ENCODE data around the gene BYSL.

The BYSL gene, protein sequence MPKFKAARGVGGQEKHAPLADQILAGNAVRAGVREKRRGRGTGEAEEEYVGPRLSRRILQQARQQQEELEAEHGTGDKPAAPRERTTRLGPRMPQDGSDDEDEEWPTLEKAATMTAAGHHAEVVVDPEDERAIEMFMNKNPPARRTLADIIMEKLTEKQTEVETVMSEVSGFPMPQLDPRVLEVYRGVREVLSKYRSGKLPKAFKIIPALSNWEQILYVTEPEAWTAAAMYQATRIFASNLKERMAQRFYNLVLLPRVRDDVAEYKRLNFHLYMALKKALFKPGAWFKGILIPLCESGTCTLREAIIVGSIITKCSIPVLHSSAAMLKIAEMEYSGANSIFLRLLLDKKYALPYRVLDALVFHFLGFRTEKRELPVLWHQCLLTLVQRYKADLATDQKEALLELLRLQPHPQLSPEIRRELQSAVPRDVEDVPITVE

GRCh38 chr6:41920921-41921711 lies at the start of gene BYSL, which contains the start of gene MED20:
Gene BYSL, plus strand, starts transcription at chr6:41921499. Its CDS starts 64 bp downstream, at chr6:41921563.
Gene MED20, minus strand, starts transcription at chr6:41921139. Its CDS starts 121 bp downstream, at chr6:41921018.
- peak; percentile 81 to 89 for DNase-seq (ENCODE audit: extremely low read depth in 1 of 2, low read depth in 1 of 2)

GRCh38 chr6:41871691-41872090 lies 49.6 kb upstream of the BYSL start:
- DNase-seq (ENCODE audit: extremely low read depth in 1 of 2, low read depth in 1 of 2) = no peak

GRCh38 chr6:41872147-41872546 lies 49.2 kb upstream of the BYSL start:
- no peak for DNase-seq (ENCODE audit: extremely low read depth in 1 of 2, low read depth in 1 of 2)

DNA sequence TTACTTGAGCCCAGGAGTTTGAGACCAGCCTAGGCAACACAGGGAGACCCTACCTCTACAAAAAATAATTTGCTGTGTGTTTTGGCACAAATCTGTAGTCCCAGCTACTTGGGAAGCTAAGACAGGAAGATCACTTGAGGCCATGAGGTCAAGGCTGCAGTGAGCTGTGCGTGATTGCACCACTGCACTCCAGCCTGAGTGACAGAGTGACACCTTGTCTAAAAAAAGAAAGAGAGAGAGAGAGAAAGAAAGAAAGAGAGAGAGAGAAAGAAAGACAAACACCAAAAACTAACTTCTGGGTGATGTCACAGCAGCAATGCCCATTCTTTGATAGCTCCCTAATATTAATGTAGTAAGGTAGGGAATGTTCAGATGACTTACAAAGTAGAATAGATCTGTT lies 46.6 kb upstream of the BYSL start:
- DNase-seq (ENCODE audit: extremely low read depth in 1 of 2, low read depth in 1 of 2) = no peak

- DNase-seq (ENCODE audit: extremely low read depth in 1 of 2, low read depth in 1 of 2) = no peak
Measured at GRCh38 chr6:41877051-41877680, 44.1 kb upstream of the BYSL start.

- DNase-seq (ENCODE audit: extremely low read depth in 1 of 2, low read depth in 1 of 2) = no peak
Measured at GRCh38 chr6:41878246-41878645, 43.1 kb upstream of the BYSL start.

DNA sequence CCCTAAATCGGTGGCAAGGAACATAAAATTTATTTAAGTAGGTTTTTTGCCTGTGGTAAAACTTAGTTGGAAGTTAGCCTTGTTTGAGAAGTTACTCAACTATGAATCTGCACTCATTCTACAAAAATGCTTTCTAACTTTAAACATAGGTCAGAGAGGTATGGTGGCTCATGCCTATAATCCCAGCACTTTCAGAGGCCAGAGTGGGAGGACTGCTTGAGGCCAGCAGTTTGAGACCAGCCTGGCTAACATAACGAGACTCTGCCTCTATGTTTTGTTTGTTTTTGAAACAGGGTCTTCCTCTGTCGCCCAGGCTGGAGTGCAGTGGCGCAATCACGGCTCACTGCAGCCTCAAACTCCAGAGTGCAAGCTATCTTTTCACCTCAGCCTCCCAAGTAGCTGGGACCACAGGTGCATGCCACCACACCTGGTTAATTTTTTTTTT lies 42.3 kb upstream of the BYSL start:
- no peak for DNase-seq (ENCODE audit: extremely low read depth in 1 of 2, low read depth in 1 of 2)

DNA sequence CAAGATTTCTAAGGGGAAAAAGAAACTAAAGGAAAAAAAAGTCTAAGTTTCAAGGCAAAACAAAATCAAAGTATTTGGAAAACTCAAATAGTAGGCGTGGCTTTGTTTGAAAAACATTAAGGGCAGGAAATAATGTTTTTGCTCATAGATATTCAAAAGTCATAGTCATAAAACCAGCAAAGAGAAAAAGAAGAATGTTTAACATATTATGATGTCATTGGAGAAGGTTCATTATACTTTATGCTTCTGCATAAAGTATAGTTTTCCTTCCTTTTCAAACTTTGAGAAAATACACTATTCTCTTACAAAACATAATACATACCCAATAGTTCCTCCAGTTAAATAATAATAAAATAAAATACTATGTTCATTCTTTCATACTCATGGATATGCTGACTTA lies 39.8 kb upstream of the BYSL start:
- DNase-seq (ENCODE audit: extremely low read depth in 1 of 2, low read depth in 1 of 2) = no peak

GRCh38 chr6:41884957-41885356 lies 36.3 kb upstream of the BYSL start:
- no peak for DNase-seq (ENCODE audit: extremely low read depth in 1 of 2, low read depth in 1 of 2)

GRCh38 chr6:41885930-41886329 lies 35.4 kb upstream of the BYSL start:
- no peak for DNase-seq (ENCODE audit: extremely low read depth in 1 of 2, low read depth in 1 of 2)

DNA sequence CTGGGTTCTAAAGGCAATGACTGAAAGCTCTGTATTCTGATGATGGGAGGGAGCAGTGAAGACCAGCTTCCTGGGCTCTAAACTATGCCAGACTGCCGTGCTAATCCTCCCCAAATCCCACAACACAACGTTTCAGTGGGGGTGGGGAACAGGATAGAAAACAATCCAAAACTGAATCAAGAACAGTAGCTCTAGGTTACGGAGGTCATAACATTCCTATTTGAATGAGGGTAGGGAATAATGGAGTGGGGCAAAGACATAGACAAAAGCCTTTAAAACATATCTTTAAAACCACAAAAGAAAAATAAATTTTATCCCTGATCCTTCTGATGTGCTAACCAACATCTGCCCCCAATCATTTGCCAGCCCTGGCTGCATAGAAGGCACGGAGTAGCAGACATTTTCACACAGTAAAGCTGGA lies 34.0 kb upstream of the BYSL start:
- no peak for DNase-seq (ENCODE audit: extremely low read depth in 1 of 2, low read depth in 1 of 2)

- no peak for DNase-seq (ENCODE audit: extremely low read depth in 1 of 2, low read depth in 1 of 2)
Measured at GRCh38 chr6:41892921-41893564, 28.3 kb upstream of the BYSL start.

DNA sequence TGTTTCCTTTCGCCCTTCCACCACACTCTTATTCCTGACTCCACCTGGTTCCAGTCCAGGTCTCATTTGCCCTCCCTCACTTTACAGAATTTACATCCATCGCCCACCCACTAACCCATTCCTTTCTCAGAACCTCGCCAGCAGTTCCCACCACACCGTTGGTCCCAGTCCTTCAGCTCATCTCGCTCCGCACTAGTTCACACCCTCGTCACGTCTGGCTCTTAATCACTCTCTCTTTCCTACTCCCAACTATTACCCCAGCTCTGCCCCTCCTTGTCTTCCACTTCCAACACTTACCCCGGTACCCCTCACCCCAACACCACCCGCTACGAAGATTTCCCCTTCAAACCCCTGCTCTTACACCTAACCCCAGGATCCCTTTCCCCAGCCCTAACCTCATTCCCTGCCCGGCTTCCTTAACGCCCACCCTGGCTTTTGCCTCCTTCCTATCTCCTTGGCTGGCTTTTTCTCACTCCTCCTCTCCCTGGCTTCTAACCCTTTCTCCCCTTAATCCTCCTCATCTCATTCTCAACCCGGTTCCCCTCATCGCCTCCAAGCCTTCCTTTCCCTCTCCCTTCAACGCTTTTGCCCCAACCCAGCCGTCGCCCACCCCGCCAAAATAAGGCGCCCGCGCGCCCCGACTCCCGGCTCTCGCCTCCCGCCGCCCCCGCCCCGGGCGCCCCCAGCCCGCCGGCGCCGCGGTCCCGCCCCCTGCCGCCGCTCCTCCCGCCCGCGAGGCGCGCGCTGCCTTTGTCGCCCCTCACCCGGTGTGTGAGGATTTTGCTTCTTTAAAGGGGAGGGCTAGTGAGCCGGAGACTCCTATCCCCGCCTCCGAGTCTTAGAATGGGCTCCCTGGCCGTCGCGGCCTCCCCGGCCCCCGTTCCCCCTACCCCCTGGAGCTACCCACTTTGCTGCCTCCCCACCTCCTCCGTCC lies 26.7 kb upstream of the BYSL start:
- no peak for DNase-seq (ENCODE audit: extremely low read depth in 1 of 2, low read depth in 1 of 2)

GRCh38 chr6:41895300-41896233 lies 25.7 kb upstream of the BYSL start, which contains the start of gene USP49:
Gene USP49, minus strand, starts transcription at chr6:41895375. Its CDS starts 88,392 bp downstream, at chr6:41806983.
- peak; percentile 81 to 90 for DNase-seq (ENCODE audit: extremely low read depth in 1 of 2, low read depth in 1 of 2)

DNA sequence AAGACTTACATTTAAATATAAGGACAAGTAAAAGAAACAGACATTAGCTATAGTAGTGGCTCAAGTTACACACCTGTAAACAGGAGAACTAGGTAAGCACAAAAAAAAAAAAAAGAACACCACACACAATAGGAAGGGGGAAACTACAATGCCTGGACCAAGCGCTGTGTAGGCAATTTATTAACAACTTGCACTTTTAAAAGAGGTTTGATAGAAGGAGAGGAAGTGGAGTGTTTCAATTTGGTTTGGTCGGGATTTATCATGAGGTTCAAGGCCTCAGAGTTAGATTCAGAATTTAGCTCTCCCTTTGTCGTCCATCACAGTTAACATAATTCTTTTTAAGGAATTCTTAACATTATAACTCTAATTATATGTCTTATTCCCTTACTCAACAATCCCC lies 25.0 kb upstream of the BYSL start:
- no peak for DNase-seq (ENCODE audit: extremely low read depth in 1 of 2, low read depth in 1 of 2)

- no peak for DNase-seq (ENCODE audit: extremely low read depth in 1 of 2, low read depth in 1 of 2)
Measured at GRCh38 chr6:41900861-41901260, 20.4 kb upstream of the BYSL start.

DNA sequence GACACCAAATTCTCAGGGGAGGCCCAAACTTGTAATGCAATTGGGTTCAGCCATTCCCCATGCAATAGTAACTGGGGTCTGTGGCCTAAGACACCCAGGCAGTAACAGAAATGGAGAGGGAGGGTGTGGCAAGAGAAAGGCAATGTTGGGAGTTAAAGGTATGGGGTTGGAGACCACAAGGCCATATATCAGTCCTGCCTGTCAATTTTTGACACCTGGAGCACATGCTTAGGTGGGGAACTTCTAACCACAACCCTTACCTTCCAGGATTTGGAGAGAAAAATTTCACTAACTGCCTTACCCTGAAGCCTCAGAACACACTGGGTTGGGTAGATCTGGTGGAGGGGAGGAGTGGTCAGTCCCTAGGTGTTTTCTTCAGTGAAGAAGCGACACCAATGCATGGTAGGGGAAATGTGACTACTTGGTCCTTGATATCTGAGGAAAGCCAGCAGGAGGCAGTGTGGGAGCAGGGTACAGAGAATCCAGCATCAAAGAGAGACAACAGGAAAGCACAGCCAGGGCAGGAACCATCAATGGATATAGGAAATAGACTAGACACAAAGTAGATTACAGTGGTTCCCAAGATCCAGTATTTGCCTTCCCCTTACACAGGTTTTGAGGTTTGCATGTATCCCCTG lies 19.3 kb upstream of the BYSL start:
- peak in 1 of 2 donors; percentile 25 for DNase-seq (ENCODE audit: extremely low read depth in 1 of 2, low read depth in 1 of 2)

GRCh38 chr6:41909727-41910126 lies 11.6 kb upstream of the BYSL start:
- no peak for DNase-seq (ENCODE audit: extremely low read depth in 1 of 2, low read depth in 1 of 2)

Measured in stimulated activated CD8-positive, alpha-beta memory T cell treated with anti-CD3 and anti-CD28 coated beads, Interleukin-7, amount 100 ng/mL, for 48 hours (primary cell).